ENCODE measurements around the gene NEK2.

GRCh38 chr1:211650904-211651303, 24.5 kb downstream of the NEK2 start:
- no peak for TF ChIP-seq PATZ1 (CRISPR knock-in tag; IDR thresholded peaks at IDR 0.05; ENCODE audit: borderline replicate concordance)
- TF ChIP-seq ZFP30 (CRISPR knock-in tag; IDR thresholded peaks at IDR 0.05): no peak
- no peak for TF ChIP-seq TCF4 (CRISPR knock-in tag; IDR thresholded peaks at IDR 0.05; ENCODE audit: borderline replicate concordance)
- TF ChIP-seq ZNF70 (CRISPR knock-in tag; IDR thresholded peaks at IDR 0.05): no peak
- TF ChIP-seq SNAI2 (CRISPR knock-in tag; IDR thresholded peaks at IDR 0.05): no peak
- TF ChIP-seq RARB (CRISPR knock-in tag; IDR thresholded peaks at IDR 0.05): no peak
- no peak for TF ChIP-seq CSDC2 (CRISPR knock-in tag; IDR thresholded peaks at IDR 0.05)
- TF ChIP-seq GLIS3 (CRISPR knock-in tag; IDR thresholded peaks at IDR 0.05): no peak
- TF ChIP-seq CREB5 (CRISPR knock-in tag; IDR thresholded peaks at IDR 0.05; ENCODE audit: low read depth): no peak
- no peak for TF ChIP-seq BACH2 (CRISPR knock-in tag; IDR thresholded peaks at IDR 0.05; ENCODE audit: borderline replicate concordance)
- TF ChIP-seq ZC3H10 (CRISPR knock-in tag; IDR thresholded peaks at IDR 0.05): no peak
- no peak for TF ChIP-seq ARNTL (CRISPR knock-in tag; IDR thresholded peaks at IDR 0.05; ENCODE audit: borderline replicate concordance, low read depth)
- TF ChIP-seq PPARA (CRISPR knock-in tag; IDR thresholded peaks at IDR 0.05; ENCODE audit: borderline replicate concordance): no peak

All from SK-N-SH treated with all-trans-retinoic acid at 6 μM for 48 hours (cell line).